Psoas muscle (tissue), 8 donors: ENCODE data around the gene HNRNPR. TPM values are rescaled to one million over a fixed set of nuclear protein-coding genes. Genes with fewer than 3 reads are reported as not detected.
"Not testable (repeated sequence)": the region's sequence is repeated elsewhere in the genome, so short reads cannot be mapped to it uniquely, and the experiment has no call there.

Experiments
- ATAC-seq, 4 donors: fragments of 200-7000 bp; cut with Tn5 transposase; one replicate each; pipeline ENCODE4 v1.9.1; 2020; ENCODE audit warnings: moderate library complexity in 3 of 4, mild to moderate bottlenecking in 2 of 4
- DNase-seq, 2 donors: peaks; one replicate each; pipeline ENCODE4 v3.0.0-alpha.2; 2020
- H3K27ac ChIP-seq: fragments of 200-600 bp; one replicate; pipeline ENCODE4 v1.8.0; 2022
- H3K27me3 ChIP-seq, 3 donors: fragments of 200-600 bp in 1 of 3; one replicate each; pipeline versions ENCODE4 v1.6.1 to v1.8.0; 2013 to 2022; ENCODE audit warnings: low read length in 2 of 3, mild to moderate bottlenecking in 2 of 3, moderate library complexity in 1 of 3; ENCODE audit not compliant: insufficient read depth in 3 of 3
- H3K36me3 ChIP-seq, 2 donors: fragments of 200-600 bp in 1 of 2; one replicate each; pipeline versions ENCODE4 v1.6.1 to v1.8.0; 2013 to 2022; ENCODE audit warnings: low read depth in 1 of 2, mild to moderate bottlenecking in 1 of 2, moderate library complexity in 1 of 2; ENCODE audit not compliant: insufficient read depth in 1 of 2
- H3K4me1 ChIP-seq: fragments of 200-600 bp; one replicate; pipeline ENCODE4 v1.8.0; 2022
- H3K4me3 ChIP-seq: fragments of 200-600 bp; one replicate; pipeline ENCODE4 v1.8.0; 2022; ENCODE audit warnings: mild to moderate bottlenecking
- H3K9me3 ChIP-seq: fragments of 200-600 bp; one replicate; pipeline ENCODE4 v1.8.0; 2022
- CTCF ChIP-seq: fragments of 200-600 bp; IDR thresholded peaks from one replicate; pipeline ENCODE4 v1.8.0; 2022; ENCODE audit warnings: antibody characterized with exemption
- WGBS, 3 donors: extraction: QIAGEN DNeasy Blood & Tissue Kit; methylation state at CpG; one replicate each; pipeline versions ENCODE4 v1.1.6 to v1.1.7; 2013; 5-methylcytosine and 5-hydroxymethylcytosine counted together
- intact Hi-C, 2 donors: fragments of 100-400 bp; cut with DNase I; formaldehyde crosslinking; loops; one replicate each; pipeline versions ENCODE4 v1.11.0 to v1.14.2; 2022
- polyA plus RNA-seq, 3 donors: library from polyadenylated mRNA; stranded (reverse); fragments of 200-250 nt; gene quantifications; one replicate each; pipeline ENCODE4 v1.2.3, GENCODE V29; 2013
- total RNA-seq, 4 donors: library from RNA; stranded (reverse); fragmentation: NEBNext Ultra II Directional in 2 of 4; extraction: Animal tissue kit (Norgen Biotek cat#: 25700) in 2 of 4; gene quantifications; one replicate each; pipeline versions ENCODE4 v1.2.1 to v1.2.4, GENCODE V29; 2021 to 2023
- donor health status: healthy with polysubstance abuse.
- donor health status: DM: no; HTN: no; CAD: no; lungs with moderate emphysema.
- donor health status: Bipolar disorder and iron deficiency.
- donor health status: healthy.
- donor health status: DM: yes; HTN: yes; CAD: no.
- donor health status: DM: no; HTN: no; CAD: no.
- donor health status: DM: no; HTN: no; CAD: no.
- donor health status: DM: yes; HTN: yes; CAD: no.

Gene HNRNPR
- total and polyA plus RNA-seq, 7 donors, result 39.8 to 107 (median 72.5) TPM

GRCh38 chr1:23274134-23274505 lies 70.0 kb downstream of the HNRNPR start:
- intact Hi-C loops, result loop anchor here (5.0 to 10.0 kb wide), 3 partner anchors 57 to 299 kb away; partner anchors contain the start of genes HTR1D (in 1 of the 2) and LACTBL1 (in 1 of the 2)
- H3K36me3 ChIP-seq, result no peaks in the 10 kb centered on the region
- H3K27me3 ChIP-seq, result peaks cover 0 to 49% (median 2%) of the 10 kb centered on the region in 3 donors
- H3K27ac ChIP-seq, result no peak overlapping the region
- no peak for DNase-seq
- H3K4me1 ChIP-seq, result no peaks in the 10 kb centered on the region
- TF ChIP-seq CTCF, result no peak
- ATAC-seq, result no peak
- no peaks in the 10 kb centered on the region for H3K9me3 ChIP-seq
- WGBS, 3 donors, result 74 to 93% (median 89%) methylated on average over 4 of the region's 4 CpGs
- no peak overlapping the region for H3K4me3 ChIP-seq

GRCh38 chr1:23273450-23274133 lies 70.5 kb downstream of the HNRNPR start:
- ATAC-seq (no peak), DNase-seq (no peak)
- peaks cover 0 to 49% (median 2%) of the 10 kb centered on the region in 3 donors for H3K27me3 ChIP-seq
- no peak overlapping the region for H3K4me3 ChIP-seq
- intact Hi-C loops, result loop anchor here (5.0 to 10.0 kb wide), 3 partner anchors 56 to 299 kb away; partner anchors contain the start of genes HTR1D (in 1 of the 2) and LACTBL1 (in 1 of the 2)
- no peak for TF ChIP-seq CTCF
- WGBS, 3 donors, result 73 to 83% (median 80%) methylated on average over 8 of the region's 8 CpGs
- H3K4me1 ChIP-seq, result no peaks in the 10 kb centered on the region
- H3K9me3 ChIP-seq, result no peaks in the 10 kb centered on the region
- no peaks in the 10 kb centered on the region for H3K36me3 ChIP-seq
- H3K27ac ChIP-seq, result no peak overlapping the region

GRCh38 chr1:23263380-23263887 lies 80.7 kb downstream of the HNRNPR start:
- Histone ChIP-seq H3K9me3 (no peaks in the 10 kb centered on the region), H3K36me3 (no peaks in the 10 kb centered on the region), H3K27ac (no peak overlapping the region), H3K4me3 (no peak overlapping the region), H3K4me1 (no peaks in the 10 kb centered on the region), H3K27me3 (no peaks in the 10 kb centered on the region)
- intact Hi-C loops, result no loop called here
- no peak for TF ChIP-seq CTCF
- no peak for ATAC-seq
- WGBS, 3 donors, result 40 to 51% (median 46%) methylated on average over 3 of the region's 3 CpGs
- no peak for DNase-seq

GRCh38 chr1:23258082-23258481 lies 86.0 kb downstream of the HNRNPR start:
- ATAC-seq, result not testable (repeated sequence)

GRCh38 chr1:23257371-23257770 lies 86.7 kb downstream of the HNRNPR start:
- H3K36me3 ChIP-seq, intact Hi-C loops, H3K4me3 ChIP-seq, H3K27me3 ChIP-seq, H3K27ac ChIP-seq, H3K4me1 ChIP-seq, ATAC-seq, H3K9me3 ChIP-seq, DNase-seq: not testable (repeated sequence)
- WGBS, 3 donors, result 94 to 98% (median 97%) methylated on average over 19 to 33 of the region's 34 CpGs

More at GRCh38 chr1:23258082-23258481, 86.0 kb downstream of the HNRNPR start:
- H3K36me3 ChIP-seq, H3K27ac ChIP-seq, H3K4me3 ChIP-seq, H3K9me3 ChIP-seq, H3K4me1 ChIP-seq, DNase-seq, H3K27me3 ChIP-seq, intact Hi-C loops: not testable (repeated sequence)
- WGBS, 3 donors, result 42 to 92% (median 53%) methylated on average over 1 to 2 of the region's 2 CpGs

Other genes with a start within 250 kb of the HNRNPR start
- 10 to 100 TPM in 2 of 4 donors, 1 to 10 TPM in 2; 7.4 to 13.4 (median 10.2) TPM for gene LUZP1, start 175.4 kb downstream of the HNRNPR start, total RNA-seq
- 1 to 10 TPM; 1.5 to 6.6 (median 4.6) TPM for gene LUZP1, start 175.4 kb downstream of the HNRNPR start, polyA plus RNA-seq
- gene HTR1D, start 126.8 kb downstream of the HNRNPR start, total RNA-seq, result not detected
- under 1 TPM in 2 of 3 donors, not detected in 1; 0.03 to 0.06 TPM for gene HTR1D, start 126.8 kb downstream of the HNRNPR start, polyA plus RNA-seq
- 10 to 100 TPM in 1 of 4 donors, 1 to 10 TPM in 3; 6.8 to 11.5 (median 8.6) TPM for gene ZNF436, start 25.6 kb upstream of the HNRNPR start, total RNA-seq
- gene ZNF436, start 25.6 kb upstream of the HNRNPR start, polyA plus RNA-seq, result 1 to 10 TPM; 2.2 to 7.2 (median 3.1) TPM
- gene TCEA3, start 80.5 kb upstream of the HNRNPR start, total RNA-seq, result 100 to 1,000 TPM; 140 to 200 (median 170) TPM
- 100 to 1,000 TPM in 2 of 3 donors, 10 to 100 TPM in 1; 70.2 to 301 (median 195) TPM for gene TCEA3, start 80.5 kb upstream of the HNRNPR start, polyA plus RNA-seq
- gene ASAP3, start 139.9 kb upstream of the HNRNPR start, total RNA-seq, result 10 to 100 TPM; 37.9 to 68.0 (median 52.1) TPM
- gene ASAP3, start 139.9 kb upstream of the HNRNPR start, polyA plus RNA-seq, result 10 to 100 TPM; 13.3 to 45.8 (median 33.6) TPM
- under 1 TPM in 3 of 4 donors, not detected in 1; 0.06 to 0.32 (median 0.17) TPM for gene E2F2, start 186.9 kb upstream of the HNRNPR start, total RNA-seq
- gene E2F2, start 186.9 kb upstream of the HNRNPR start, polyA plus RNA-seq, result under 1 TPM in 2 of 3 donors, not detected in 1; 0.03 to 0.05 TPM
- 10 to 100 TPM; 17.8 to 97.3 (median 81.2) TPM for gene ID3, start 215.2 kb upstream of the HNRNPR start, total RNA-seq
- gene ID3, start 215.2 kb upstream of the HNRNPR start, polyA plus RNA-seq, result 100 to 1,000 TPM in 1 of 3 donors, 10 to 100 TPM in 2; 26.8 to 126 (median 33.7) TPM